DND-41 (cell line): Measurements from ENCODE around the gene SPINK1.
"Not testable (repeated sequence)": the region's sequence is repeated elsewhere in the genome, so short reads cannot be mapped to it uniquely, and the experiment has no call there.

Experiments
- ATAC-seq: fragments of 200-7000 bp; cut with Tn5 transposase; 3 replicates; pipeline ENCODE4 v1.9.1; 2021; ENCODE audit warnings: low read depth; ENCODE audit not compliant: insufficient read depth
- DNase-seq: peaks from one replicate; pipeline ENCODE4 v3.0.0-alpha.2; 2020
- H2AFZ ChIP-seq: 2 replicates; pipeline ENCODE4 v1.6.0; 2012; ENCODE audit warnings: low read depth, low read length
- H3K27ac ChIP-seq: 2 replicates; pipeline ENCODE4 v1.5.1; 2012; ENCODE audit warnings: low read length, inconsistent platforms
- H3K27me3 ChIP-seq: fragments of 200-600 bp; sonication (generic); 2 replicates; pipeline ENCODE4 v1.6.0; 2012; ENCODE audit warnings: low read length, mild to moderate bottlenecking, inconsistent platforms; ENCODE audit not compliant: insufficient read depth, poor library complexity
- H3K36me3 ChIP-seq: 2 replicates; pipeline ENCODE4 v1.5.1; 2012; ENCODE audit warnings: low read length, inconsistent platforms; ENCODE audit not compliant: insufficient read depth
- H3K4me1 ChIP-seq: 2 replicates; pipeline ENCODE4 v1.5.1; 2012; ENCODE audit warnings: mild to moderate bottlenecking, low read length; ENCODE audit not compliant: insufficient read depth
- H3K4me2 ChIP-seq: 2 replicates; pipeline ENCODE4 v1.6.0; 2012; ENCODE audit warnings: mild to moderate bottlenecking, moderate library complexity, low read length, inconsistent platforms; ENCODE audit not compliant: insufficient read depth
- H3K4me3 ChIP-seq, 2 experiments: fragments of 200-600 bp in 1 of 2; shearing (Covaris generic) in 1 of 2; 2 replicates each; pipeline ENCODE4 v1.5.1; 2012 to 2016; ENCODE audit warnings: inconsistent platforms in 2 of 2, low read length in 2 of 2, mild to moderate bottlenecking in 2 of 2, low read depth in 1 of 2, moderate library complexity in 1 of 2
- H3K79me2 ChIP-seq: 2 replicates; pipeline ENCODE4 v1.6.0; 2012; ENCODE audit warnings: low read length, inconsistent platforms; ENCODE audit not compliant: insufficient read depth
- H3K9ac ChIP-seq: 2 replicates; pipeline ENCODE4 v1.6.0; 2012; ENCODE audit warnings: low read depth, mild to moderate bottlenecking, inconsistent platforms, low read length, moderate library complexity
- H3K9me3 ChIP-seq: 2 replicates; pipeline ENCODE4 v1.5.1; 2012; ENCODE audit warnings: low read length, moderate library complexity, mild to moderate bottlenecking, inconsistent platforms; ENCODE audit not compliant: insufficient read depth, severe bottlenecking
- H4K20me1 ChIP-seq: 2 replicates; pipeline ENCODE4 v1.6.0; 2012; ENCODE audit warnings: low read length; ENCODE audit not compliant: insufficient read depth
- CTCF ChIP-seq: IDR thresholded peaks from 2 replicates; pipeline ENCODE4 v1.5.1; 2012; ENCODE audit warnings: borderline replicate concordance, low read length, moderate library complexity, mild to moderate bottlenecking; ENCODE audit not compliant: poor library complexity, severe bottlenecking; ENCODE audit errors: extremely low read depth
- EZH2 ChIP-seq: IDR thresholded peaks from 3 replicates; pipeline ENCODE4 v1.6.1; 2012; ENCODE audit warnings: borderline replicate concordance, low read depth, mild to moderate bottlenecking, moderate library complexity, low read length, inconsistent platforms; ENCODE audit not compliant: severe bottlenecking

The SPINK1 gene

GRCh38 chr5:147876626-147877025 lies 45.2 kb upstream of the SPINK1 start:
- Histone ChIP-seq H3K4me2 (no peak overlapping the region), H3K4me1 (no peaks in the 10 kb centered on the region), H3K27ac (no peak overlapping the region), H3K79me2 (no peaks in the 10 kb centered on the region), H3K9ac (no peak overlapping the region), H3K36me3 (no peaks in the 10 kb centered on the region), H3K9me3 (no peaks in the 10 kb centered on the region), H2AFZ (no peak overlapping the region), H3K4me3 (no peak overlapping the region), H4K20me1 (no peaks in the 10 kb centered on the region), H3K27me3 (peaks cover 3% of the 10 kb centered on the region)
- no peak for DNase-seq
- ATAC-seq, result no peak
- TF ChIP-seq CTCF (no peak), EZH2 (no peak)

- Histone ChIP-seq H3K9ac (no peak overlapping the region), H3K4me1 (no peaks in the 10 kb centered on the region), H3K27ac (no peak overlapping the region)
Measured at GRCh38 chr5:147876141-147876540, 44.7 kb upstream of the SPINK1 start.

GRCh38 chr5:147874910-147875367 lies 43.5 kb upstream of the SPINK1 start:
- no peak for TF ChIP-seq EZH2
- no peak for TF ChIP-seq CTCF
- DNase-seq (no peak), ATAC-seq (no peak)
- Histone ChIP-seq H4K20me1 (no peaks in the 10 kb centered on the region), H3K27ac (no peak overlapping the region), H3K4me1 (no peaks in the 10 kb centered on the region), H3K9ac (no peak overlapping the region), H3K4me3 (no peak overlapping the region), H3K79me2 (no peaks in the 10 kb centered on the region), H2AFZ (no peak overlapping the region), H3K9me3 (no peaks in the 10 kb centered on the region), H3K36me3 (no peaks in the 10 kb centered on the region), H3K4me2 (no peak overlapping the region), H3K27me3 (no peaks in the 10 kb centered on the region)

More at GRCh38 chr5:147876141-147876540, 44.7 kb upstream of the SPINK1 start:
- no peak overlapping the region for H3K4me3 ChIP-seq
- no peaks in the 10 kb centered on the region for H3K79me2 ChIP-seq
- ATAC-seq (no peak), DNase-seq (no peak)
- H4K20me1 ChIP-seq, result no peaks in the 10 kb centered on the region
- no peak for TF ChIP-seq EZH2
- no peaks in the 10 kb centered on the region for H3K36me3 ChIP-seq
- H2AFZ ChIP-seq, result no peak overlapping the region
- H3K9me3 ChIP-seq, result no peaks in the 10 kb centered on the region
- peaks cover 3% of the 10 kb centered on the region for H3K27me3 ChIP-seq
- no peak overlapping the region for H3K4me2 ChIP-seq

GRCh38 chr5:147874118-147874875 lies 42.8 kb upstream of the SPINK1 start:
- not testable (repeated sequence) for H3K27me3 ChIP-seq, H3K79me2 ChIP-seq, DNase-seq, H3K9ac ChIP-seq, H4K20me1 ChIP-seq, H3K27ac ChIP-seq, H3K9me3 ChIP-seq, H3K36me3 ChIP-seq, ATAC-seq, H3K4me1 ChIP-seq, H3K4me3 ChIP-seq, H3K4me2 ChIP-seq, H2AFZ ChIP-seq

GRCh38 chr5:147872744-147873435 lies 41.4 kb upstream of the SPINK1 start:
- ATAC-seq, H3K27ac ChIP-seq, DNase-seq, H3K4me3 ChIP-seq, H3K27me3 ChIP-seq, H3K9ac ChIP-seq, H4K20me1 ChIP-seq, H3K4me1 ChIP-seq, H3K79me2 ChIP-seq, H2AFZ ChIP-seq, H3K4me2 ChIP-seq, H3K9me3 ChIP-seq, H3K36me3 ChIP-seq: not testable (repeated sequence)

GRCh38 chr5:147871980-147872549 lies 40.6 kb upstream of the SPINK1 start:
- H3K79me2 ChIP-seq, H3K9ac ChIP-seq, DNase-seq, H3K9me3 ChIP-seq, H4K20me1 ChIP-seq, ATAC-seq, H2AFZ ChIP-seq, H3K4me3 ChIP-seq, H3K27ac ChIP-seq, H3K36me3 ChIP-seq, H3K4me1 ChIP-seq, H3K4me2 ChIP-seq, H3K27me3 ChIP-seq: not testable (repeated sequence)
